Right cardiac atrium (tissue), 5 donors: ENCODE measurements around the gene ITPK1. TPM values are rescaled to one million over a fixed set of nuclear protein-coding genes. Genes with fewer than 3 reads are reported as not detected.

Source experiments
- ATAC-seq, 2 donors: fragments of 200-7000 bp; cut with Tn5 transposase; one replicate each; pipeline versions ENCODE4 v1.8.0 to v1.9.1; 2020; ENCODE audit warnings: moderate library complexity in 2 of 2, mild to moderate bottlenecking in 1 of 2
- DNase-seq, 3 donors: peaks; one replicate each; pipeline ENCODE4 v3.0.0-alpha.2; 2020
- H3K27ac ChIP-seq: one replicate; pipeline ENCODE4 v1.5.1; 2013; ENCODE audit warnings: mild to moderate bottlenecking, low read length, control low read depth, moderate library complexity
- H3K27me3 ChIP-seq: one replicate; pipeline ENCODE4 v1.6.1; 2013; ENCODE audit not compliant: control insufficient read depth, insufficient read depth
- H3K4me1 ChIP-seq: one replicate; pipeline ENCODE4 v1.6.1; 2013; ENCODE audit warnings: low read length; ENCODE audit not compliant: control insufficient read depth, insufficient read depth
- H3K4me3 ChIP-seq: one replicate; pipeline ENCODE4 v1.5.1; 2013; ENCODE audit warnings: low read length, control low read depth
- H3K9me3 ChIP-seq: one replicate; pipeline ENCODE4 v1.6.1; 2013; ENCODE audit warnings: low read length; ENCODE audit not compliant: control insufficient read depth
- WGBS: extraction: QIAGEN DNeasy Blood & Tissue Kit; methylation state at CpG from one replicate; pipeline ENCODE4 v1.1.7; 2013; 5-methylcytosine and 5-hydroxymethylcytosine counted together
- intact Hi-C, 4 donors: fragments of 100-400 bp; cut with DNase I; formaldehyde crosslinking; loops; one replicate each; pipeline versions ENCODE4 v1.11.0 to v1.14.0; 2022 to 2023
- polyA plus RNA-seq: library from polyadenylated mRNA; stranded (reverse); fragments of 200-250 nt; gene quantifications from one replicate; pipeline ENCODE4 v1.2.3, GENCODE V29; 2013
- total RNA-seq, 4 donors: library from RNA; stranded (reverse); fragmentation: NEBNext Ultra II Directional; extraction: Animal tissue kit (Norgen Biotek cat#: 25700); gene quantifications; one replicate each; pipeline ENCODE4 v1.2.1, GENCODE V29; 2021
- donor health status: healthy with polysubstance abuse.
- donor health status: DM: no; HTN: yes; CAD: no.
- donor health status: DM: no; HTN: no; CAD: no.
- donor health status: DM: no; HTN: yes; CAD: no; lungs with severe emphysema.
- donor health status: DM: yes; HTN: yes; CAD: no.

The ITPK1 gene
- total and polyA plus RNA-seq, 5 donors: 78.2 to 135 (median 128) TPM

- peaks cover 24% of the 10 kb centered on the region for H3K4me1 ChIP-seq
- H3K4me3 ChIP-seq: no peak overlapping the region
- WGBS: 82% methylated on average over 5 of the region's 5 CpGs
- no peaks in the 10 kb centered on the region for H3K27me3 ChIP-seq
- ATAC-seq (no peak), DNase-seq (peak in 1 of 3 donors; percentile 47)
- H3K9me3 ChIP-seq: no peaks in the 10 kb centered on the region
- intact Hi-C loops: no loop called here
- peak overlapping the region; percentile 90 for H3K27ac ChIP-seq
These were observed 128.6 kb downstream of the ITPK1 start for GRCh38 chr14:92987148-92987570.

- peak; percentile 75 to 77 for ATAC-seq
- no peak overlapping the region for H3K4me3 ChIP-seq
- WGBS: 66% methylated on average over 6 of the region's 6 CpGs
- intact Hi-C loops: no loop called here
- H3K9me3 ChIP-seq: no peaks in the 10 kb centered on the region
- H3K27me3 ChIP-seq: no peaks in the 10 kb centered on the region
- DNase-seq: peak in 1 of 3 donors; percentile 50
- H3K4me1 ChIP-seq: peaks cover 23% of the 10 kb centered on the region
- peak overlapping the region; percentile 90 for H3K27ac ChIP-seq
These were observed 129.2 kb downstream of the ITPK1 start for GRCh38 chr14:92986254-92987147.

GRCh38 chr14:92985521-92985920 is 130.2 kb downstream of the ITPK1 start:
- intact Hi-C loops: no loop called here
- H3K9me3 ChIP-seq: no peaks in the 10 kb centered on the region
- WGBS: 94% methylated on average over 4 of the region's 4 CpGs
- H3K4me1 ChIP-seq: peaks cover 17% of the 10 kb centered on the region
- ATAC-seq (no peak), DNase-seq (peak in 1 of 3 donors; percentile 7)
- no peak overlapping the region for H3K4me3 ChIP-seq
- H3K27me3 ChIP-seq: no peaks in the 10 kb centered on the region
- H3K27ac ChIP-seq: peak overlapping the region; percentile 22

- Histone ChIP-seq H3K27ac (peak overlapping the region; percentile 25), H3K27me3 (no peaks in the 10 kb centered on the region), H3K4me1 (peaks cover 17% of the 10 kb centered on the region), H3K4me3 (no peak overlapping the region), H3K9me3 (no peaks in the 10 kb centered on the region)
- DNase-seq (peak in 1 of 3 donors; percentile 13), ATAC-seq (peak in 1 of 2 donors; percentile 17)
- intact Hi-C loops: no loop called here
- WGBS: 63% methylated on average over 4 of the region's 4 CpGs
These were observed 130.8 kb downstream of the ITPK1 start for GRCh38 chr14:92984896-92985295.

GRCh38 chr14:92984082-92984788 is 131.5 kb downstream of the ITPK1 start:
- Histone ChIP-seq H3K27ac (no peak overlapping the region), H3K4me3 (no peak overlapping the region), H3K9me3 (no peaks in the 10 kb centered on the region), H3K4me1 (peaks cover 17% of the 10 kb centered on the region), H3K27me3 (no peaks in the 10 kb centered on the region)
- ATAC-seq (no peak), DNase-seq (peak in 1 of 3 donors; percentile 13)
- WGBS: 83% methylated on average over 5 of the region's 5 CpGs
- intact Hi-C loops: no loop called here

- ATAC-seq (no peak), DNase-seq (peak in 1 of 3 donors; percentile 14)
- Histone ChIP-seq H3K4me1 (peaks cover 17% of the 10 kb centered on the region), H3K4me3 (no peak overlapping the region), H3K27me3 (no peaks in the 10 kb centered on the region), H3K27ac (no peak overlapping the region), H3K9me3 (no peaks in the 10 kb centered on the region)
- WGBS: 92% methylated on average over 8 of the region's 8 CpGs
- intact Hi-C loops: no loop called here
These were observed 132.8 kb downstream of the ITPK1 start for GRCh38 chr14:92982956-92983355.

- WGBS: 98% methylated on average over 8 of the region's 8 CpGs
- peak in 2 of 3 donors; percentile 15 to 29 for DNase-seq
These were observed 134.0 kb downstream of the ITPK1 start for GRCh38 chr14:92981726-92982125.

GRCh38 chr14:92980866-92981265 is 134.9 kb downstream of the ITPK1 start:
- no peaks in the 10 kb centered on the region for H3K9me3 ChIP-seq
- no peak overlapping the region for H3K27ac ChIP-seq
- ATAC-seq: no peak
- WGBS: 98% methylated on average over 4 of the region's 4 CpGs
- no peaks in the 10 kb centered on the region for H3K27me3 ChIP-seq
- H3K4me3 ChIP-seq: no peak overlapping the region
- intact Hi-C loops: no loop called here
- H3K4me1 ChIP-seq: peaks cover 5% of the 10 kb centered on the region
- peak in 2 of 3 donors; percentile 2 to 20 for DNase-seq

More at GRCh38 chr14:92981726-92982125, 134.0 kb downstream of the ITPK1 start:
- H3K4me1 ChIP-seq: peaks cover 12% of the 10 kb centered on the region
- H3K4me3 ChIP-seq: no peak overlapping the region
- H3K27ac ChIP-seq: no peak overlapping the region
- no peak for ATAC-seq
- no peaks in the 10 kb centered on the region for H3K9me3 ChIP-seq
- intact Hi-C loops: no loop called here
- H3K27me3 ChIP-seq: no peaks in the 10 kb centered on the region

- Histone ChIP-seq H3K4me1 (no peaks in the 10 kb centered on the region), H3K4me3 (no peak overlapping the region), H3K27ac (no peak overlapping the region), H3K27me3 (no peaks in the 10 kb centered on the region), H3K9me3 (no peaks in the 10 kb centered on the region)
- 85% methylated on average over 4 of the region's 4 CpGs for WGBS
- intact Hi-C loops: no loop called here
- ATAC-seq: no peak
- peak in 1 of 3 donors; percentile 20 for DNase-seq
These were observed 137.3 kb downstream of the ITPK1 start for GRCh38 chr14:92978229-92979021.

- ATAC-seq (no peak), DNase-seq (peak in 1 of 3 donors; percentile 4)
- Histone ChIP-seq H3K9me3 (no peaks in the 10 kb centered on the region), H3K4me1 (no peaks in the 10 kb centered on the region), H3K27ac (no peak overlapping the region), H3K27me3 (no peaks in the 10 kb centered on the region), H3K4me3 (no peak overlapping the region)
- intact Hi-C loops: no loop called here
- WGBS: 97% methylated on average over 2 of the region's 2 CpGs
These were observed 139.5 kb downstream of the ITPK1 start for GRCh38 chr14:92976268-92976667.
